B cell (primary cell): Measurements from ENCODE around the gene FRMD4B. TPM values are rescaled to one million over a fixed set of nuclear protein-coding genes. Genes with fewer than 3 reads are reported as not detected.

Experiments
- ATAC-seq: fragments of 200-7000 bp; cut with Tn5 transposase; one replicate; pipeline ENCODE4 v1.10.0; 2021; ENCODE audit warnings: low read depth, mild to moderate bottlenecking, moderate number of reproducible peaks, moderate library complexity
- CTCF ChIA-PET: fragments of 350-600 bp; sonication (Branson Sonifier 250); formaldehyde crosslinking; loops from one replicate; lab custom pipeline; 2021; ENCODE audit warnings: antibody characterized with exemption, inconsistent platforms; lab: Charles Lee
- POLR2A ChIA-PET: fragments of 350-600 bp; sonication (Branson Sonifier 250); formaldehyde crosslinking; loops from one replicate; lab custom pipeline; 2021; ENCODE audit warnings: antibody characterized with exemption; lab: Charles Lee
- DNase-seq: peaks from one replicate; pipeline ENCODE4 v3.0.0; 2013
- H2AFZ ChIP-seq: 2 replicates; pipeline ENCODE4 v1.6.1; 2012; ENCODE audit warnings: mild to moderate bottlenecking, low read depth, low read length; ENCODE audit not compliant: insufficient read depth, poor library complexity, severe bottlenecking
- H3K27ac ChIP-seq, 2 donors: 1 replicate in 1 of 2; 2 replicates in 1 of 2; pipeline ENCODE4 v1.5.1; 2012 to 2013; ENCODE audit warnings: low read length in 2 of 2, mild to moderate bottlenecking in 2 of 2, moderate library complexity in 1 of 2
- H3K27me3 ChIP-seq, 4 experiments: fragments of 200-600 bp in 1 of 4; sonication (generic) in 1 of 4; replicated peaks in 1 of 4; 1 replicate in 2 of 4; 2 replicates in 2 of 4; pipeline versions ENCODE4 v1.6.1 to v1.7.0; 2013 to 2016; ENCODE audit warnings: low read length in 3 of 4, mild to moderate bottlenecking in 2 of 4, mixed read lengths in 1 of 4, moderate library complexity in 1 of 4; ENCODE audit not compliant: insufficient read depth in 4 of 4, control insufficient read depth in 3 of 4; ENCODE audit errors: control extremely low read depth in 1 of 4
- H3K36me3 ChIP-seq, 2 experiments: replicated peaks in 1 of 2; 1 replicate in 1 of 2; 2 replicates in 1 of 2; pipeline versions ENCODE4 v1.6.1 to v1.7.1; 2013; ENCODE audit warnings: low read length in 1 of 2; ENCODE audit not compliant: insufficient read depth in 2 of 2, control insufficient read depth in 1 of 2; ENCODE audit errors: control extremely low read depth in 1 of 2, extremely low read depth in 1 of 2
- H3K4me1 ChIP-seq, 2 donors: fragments of 200-600 bp in 1 of 2; sonication (generic) in 1 of 2; 1 replicate in 1 of 2; 2 replicates in 1 of 2; pipeline versions ENCODE4 v1.5.1 to v1.6.1; 2013 to 2017; ENCODE audit warnings: low read length in 2 of 2; ENCODE audit not compliant: control insufficient read depth in 2 of 2, insufficient read depth in 2 of 2
- H3K4me2 ChIP-seq: replicated peaks from 2 replicates; pipeline ENCODE3; 2012; ENCODE audit warnings: mild to moderate bottlenecking, low read depth, low read length; ENCODE audit not compliant: poor library complexity, severe bottlenecking
- H3K4me3 ChIP-seq, 5 experiments: fragments of 200-600 bp in 1 of 5; sonication (generic) in 1 of 5; 1 replicate in 3 of 5; 2 replicates in 2 of 5; pipeline versions ENCODE4 v1.5.1 to v1.7.0; 2011 to 2016; ENCODE audit warnings: low read length in 4 of 5, mild to moderate bottlenecking in 4 of 5, low read depth in 2 of 5, control low read depth in 1 of 5, moderate library complexity in 1 of 5; ENCODE audit not compliant: insufficient read depth in 1 of 5; ENCODE audit errors: control extremely low read depth in 1 of 5, extremely low read depth in 1 of 5
- H3K79me2 ChIP-seq: fragments of 200-600 bp; sonication (generic); one replicate; pipeline ENCODE4 v1.6.0; 2016; ENCODE audit warnings: low read length; ENCODE audit not compliant: control insufficient read depth, insufficient read depth
- H3K9ac ChIP-seq: fragments of 200-600 bp; sonication (generic); 2 replicates; pipeline ENCODE4 v1.6.1; 2017; ENCODE audit warnings: mild to moderate bottlenecking, low read length, moderate library complexity
- H3K9me3 ChIP-seq, 3 donors: one replicate each; pipeline versions ENCODE4 v1.6.1 to v1.7.1; 2013; ENCODE audit warnings: low read length in 2 of 3; ENCODE audit not compliant: control insufficient read depth in 2 of 3, insufficient read depth in 1 of 3; ENCODE audit errors: control extremely low read depth in 1 of 3
- H4K20me1 ChIP-seq: 2 replicates; pipeline ENCODE4 v1.6.0; 2012; ENCODE audit warnings: mild to moderate bottlenecking, low read length; ENCODE audit not compliant: insufficient read depth, control insufficient read depth, poor library complexity, severe bottlenecking
- H3K27ac Mint-ChIP-seq: one replicate; pipeline ENCODE4 v1.8.0; 2021; ENCODE audit warnings: mixed read lengths
- H3K27me3 Mint-ChIP-seq: one replicate; pipeline ENCODE4 v1.8.0; 2021; ENCODE audit warnings: mixed read lengths
- H3K4me1 Mint-ChIP-seq: one replicate; pipeline ENCODE4 v1.8.0; 2021; ENCODE audit warnings: mixed read lengths
- H3K4me3 Mint-ChIP-seq: one replicate; pipeline ENCODE4 v1.8.0; 2021; ENCODE audit warnings: mixed read lengths
- H3K9me3 Mint-ChIP-seq: one replicate; pipeline ENCODE4 v1.8.0; 2022; ENCODE audit warnings: mixed read lengths; ENCODE audit not compliant: insufficient read depth
- CTCF ChIP-seq: fragments of 200-600 bp; IDR thresholded peaks from one replicate; pipeline ENCODE4 v1.8.0; 2022; ENCODE audit warnings: antibody characterized with exemption, mild to moderate bottlenecking
- EZH2 ChIP-seq: IDR thresholded peaks from 2 replicates; pipeline ENCODE4 v1.6.1; 2012; ENCODE audit warnings: borderline replicate concordance, low read depth, mild to moderate bottlenecking, moderate library complexity, low read length; ENCODE audit not compliant: insufficient read depth, poor library complexity, severe bottlenecking
- WGBS: methylation state at CpG from one replicate; pipeline ENCODE4 v1.1.5; 2013; ENCODE audit warnings: missing lambda C conversion rate; ENCODE audit not compliant: insufficient coverage; 5-methylcytosine and 5-hydroxymethylcytosine counted together
- intact Hi-C: fragments of 100-400 bp; cut with micrococcal nuclease; formaldehyde crosslinking; loops from one replicate; pipeline ENCODE4 v1.10.0; 2022
- polyA plus RNA-seq: library from polyadenylated mRNA; depleted of rRNA; stranded (reverse); fragments of >200 nt; gene quantifications from 2 replicates; pipeline ENCODE4 v1.2.3, GENCODE V29; 2012
- total RNA-seq, 2 donors: library from RNA; stranded (reverse); fragments of 120-200 nt in 1 of 2; gene quantifications; 1 replicate in 1 of 2; 2 replicates in 1 of 2; pipeline versions ENCODE4 v1.2.3 to v1.2.4, GENCODE V29; 2013 to 2022

Gene FRMD4B
- total and polyA plus RNA-seq, 2 donors (not counting 1 experiment from before 2014, with no cell fraction given) = 0.06 to 0.20 TPM

GRCh38 chr3:69130689-69131088, 255.2 kb downstream of the FRMD4B start:
- no peaks in the 10 kb centered on the region for H3K9me3 ChIP-seq
- no peaks in the 10 kb centered on the region for H3K36me3 ChIP-seq
- Mint-ChIP-seq H3K27me3 (peaks cover 16% of the 10 kb centered on the region), H3K4me3 (no peak overlapping the region), H3K4me1 (no peaks in the 10 kb centered on the region), H3K9me3 (no peaks in the 10 kb centered on the region), H3K27ac (no peak overlapping the region)
- ChIA-PET POLR2A (no interaction called here), CTCF (interaction anchor here (1.9 kb wide), 1 partner anchor 30 kb away, joined by 5 read pairs; no protein-coding TSS in a partner anchor)
- H2AFZ ChIP-seq = no peak overlapping the region
- intact Hi-C loops = no loop called here
- no peaks in the 10 kb centered on the region for H3K27me3 ChIP-seq
- no peak overlapping the region for H3K4me3 ChIP-seq
- DNase-seq (no peak), ATAC-seq (no peak)
- H3K4me1 ChIP-seq = no peaks in the 10 kb centered on the region
- H4K20me1 ChIP-seq = no peaks in the 10 kb centered on the region
- no peaks in the 10 kb centered on the region for H3K79me2 ChIP-seq
- no peak overlapping the region for H3K4me2 ChIP-seq
- no peak overlapping the region for H3K9ac ChIP-seq
- TF ChIP-seq CTCF (no peak), EZH2 (no peak)
- no peak overlapping the region for H3K27ac ChIP-seq

- H3K4me1 Mint-ChIP-seq = no peaks in the 10 kb centered on the region
- CTCF ChIA-PET = interaction anchor here (1.1 kb wide), 1 partner anchor 8 kb away, joined by 4 read pairs; no protein-coding TSS in a partner anchor
Observed at GRCh38 chr3:69129531-69129930, 256.4 kb downstream of the FRMD4B start.

More at GRCh38 chr3:69129531-69129930, 256.4 kb downstream of the FRMD4B start:
- H3K9me3 ChIP-seq = no peaks in the 10 kb centered on the region
- ATAC-seq (no peak), DNase-seq (no peak)
- no peaks in the 10 kb centered on the region for H3K36me3 ChIP-seq
- no peak for TF ChIP-seq EZH2
- TF ChIP-seq CTCF = no peak
- Mint-ChIP-seq H3K9me3 (no peaks in the 10 kb centered on the region), H3K27me3 (peaks cover 12% of the 10 kb centered on the region), H3K4me3 (no peak overlapping the region), H3K27ac (no peak overlapping the region)
- no peak overlapping the region for H3K9ac ChIP-seq
- intact Hi-C loops = no loop called here
- no peak overlapping the region for H3K4me2 ChIP-seq
- POLR2A ChIA-PET = no interaction called here
- H3K27me3 ChIP-seq = no peaks in the 10 kb centered on the region
- no peaks in the 10 kb centered on the region for H3K4me1 ChIP-seq
- no CpG with 5 or more reads among the region's 1 CpG for WGBS
- H3K27ac ChIP-seq = no peak overlapping the region
- no peaks in the 10 kb centered on the region for H3K79me2 ChIP-seq
- no peaks in the 10 kb centered on the region for H4K20me1 ChIP-seq
- H3K4me3 ChIP-seq = no peak overlapping the region
- H2AFZ ChIP-seq = no peak overlapping the region
